Inferior parietal cortex (tissue), 1 donor: Measurements from ENCODE around the gene PRKCQ.
"Not testable (repeated sequence)": the region's sequence is repeated elsewhere in the genome, so short reads cannot be mapped to it uniquely, and the experiment has no call there.

Experiments used
- DNase-seq: peaks from one replicate; pipeline ENCODE4 v3.0.0-alpha.2; 2016; ENCODE audit errors: extremely low spot score

PRKCQ gene

GRCh38 chr10:6493521-6494441 is 86.3 kb downstream of the PRKCQ start:
- no peak for DNase-seq

- no peak for DNase-seq
Measured at GRCh38 chr10:6492896-6493295, 87.2 kb downstream of the PRKCQ start.

- DNase-seq = no peak
Measured at GRCh38 chr10:6491841-6492609, 88.1 kb downstream of the PRKCQ start.

DNA sequence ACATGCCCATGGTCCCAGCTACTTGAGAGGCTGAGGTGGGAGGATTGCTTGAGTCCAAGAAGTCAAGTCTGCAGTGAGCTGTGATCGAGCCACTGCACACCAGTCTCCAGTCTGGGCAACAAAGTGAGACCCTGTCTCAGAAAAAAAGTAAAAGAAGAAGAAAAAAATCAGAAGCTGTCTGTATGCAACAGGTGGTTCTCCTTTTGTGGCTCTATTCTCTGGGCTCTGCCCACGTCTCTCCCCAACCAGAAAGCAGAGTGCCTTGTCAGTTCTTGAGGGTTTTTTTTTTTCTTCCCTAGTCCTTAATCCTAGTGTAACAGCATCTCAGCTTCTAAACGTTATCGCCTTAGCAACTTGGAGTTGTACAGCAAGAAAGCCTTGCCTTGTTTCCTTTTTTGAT is 89.5 kb downstream of the PRKCQ start:
- DNase-seq = no peak

GRCh38 chr10:6487920-6488319 is 92.2 kb downstream of the PRKCQ start:
- no peak for DNase-seq

GRCh38 chr10:6486309-6486708 is 93.8 kb downstream of the PRKCQ start:
- no peak for DNase-seq

GRCh38 chr10:6482737-6483357 is 97.2 kb downstream of the PRKCQ start:
- DNase-seq = no peak

DNA sequence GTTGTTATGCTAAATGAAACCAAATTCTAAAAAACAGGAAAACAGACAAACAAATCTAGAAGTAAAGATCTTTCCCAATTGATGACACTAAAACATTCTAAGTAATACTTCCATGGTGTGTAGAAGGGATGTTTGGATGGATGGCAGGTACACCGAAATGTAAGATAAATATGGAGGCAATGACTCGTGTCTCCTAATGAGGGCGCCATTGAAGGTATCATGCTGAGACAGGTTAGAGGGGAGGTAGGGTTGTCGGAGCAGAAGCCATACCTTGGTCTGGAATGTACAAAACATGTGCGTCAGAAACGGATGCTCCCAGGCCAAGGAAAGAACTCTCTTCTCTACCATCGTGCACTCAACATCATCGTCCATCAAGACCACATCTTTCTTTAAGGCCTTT is 101.4 kb downstream of the PRKCQ start:
- no peak for DNase-seq

- no peak for DNase-seq
Measured at GRCh38 chr10:6476989-6477388, 103.1 kb downstream of the PRKCQ start.

- DNase-seq = peak; percentile 13
Measured at GRCh38 chr10:6474871-6475270, 105.2 kb downstream of the PRKCQ start.

DNA sequence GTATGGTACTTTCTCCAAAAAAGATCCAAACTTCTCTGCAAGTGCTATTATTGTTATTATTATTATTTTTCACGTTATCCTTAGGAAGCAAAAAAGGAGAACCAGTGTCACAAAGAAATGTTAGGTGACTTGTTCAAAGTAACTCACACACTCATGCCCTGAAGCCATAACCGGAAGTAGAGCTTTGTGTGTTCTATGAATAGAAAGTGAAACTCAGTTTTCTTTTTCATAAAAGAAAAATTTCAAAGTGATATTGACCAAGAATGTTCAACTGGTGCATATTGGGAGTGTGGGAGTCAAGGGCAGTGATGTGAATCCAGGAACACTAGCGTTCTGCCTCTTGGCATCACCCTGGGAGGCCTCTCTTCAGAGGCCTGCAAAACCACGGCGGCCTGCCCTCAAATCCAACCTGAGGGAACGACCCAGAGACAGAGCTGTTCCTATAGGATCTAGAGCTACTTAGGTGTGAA is 106.1 kb downstream of the PRKCQ start:
- DNase-seq = no peak

- DNase-seq = peak; percentile 20
Measured at GRCh38 chr10:6473430-6473829, 106.6 kb downstream of the PRKCQ start.

GRCh38 chr10:6472710-6473005 is 107.4 kb downstream of the PRKCQ start:
- DNase-seq = not testable (repeated sequence)

DNA sequence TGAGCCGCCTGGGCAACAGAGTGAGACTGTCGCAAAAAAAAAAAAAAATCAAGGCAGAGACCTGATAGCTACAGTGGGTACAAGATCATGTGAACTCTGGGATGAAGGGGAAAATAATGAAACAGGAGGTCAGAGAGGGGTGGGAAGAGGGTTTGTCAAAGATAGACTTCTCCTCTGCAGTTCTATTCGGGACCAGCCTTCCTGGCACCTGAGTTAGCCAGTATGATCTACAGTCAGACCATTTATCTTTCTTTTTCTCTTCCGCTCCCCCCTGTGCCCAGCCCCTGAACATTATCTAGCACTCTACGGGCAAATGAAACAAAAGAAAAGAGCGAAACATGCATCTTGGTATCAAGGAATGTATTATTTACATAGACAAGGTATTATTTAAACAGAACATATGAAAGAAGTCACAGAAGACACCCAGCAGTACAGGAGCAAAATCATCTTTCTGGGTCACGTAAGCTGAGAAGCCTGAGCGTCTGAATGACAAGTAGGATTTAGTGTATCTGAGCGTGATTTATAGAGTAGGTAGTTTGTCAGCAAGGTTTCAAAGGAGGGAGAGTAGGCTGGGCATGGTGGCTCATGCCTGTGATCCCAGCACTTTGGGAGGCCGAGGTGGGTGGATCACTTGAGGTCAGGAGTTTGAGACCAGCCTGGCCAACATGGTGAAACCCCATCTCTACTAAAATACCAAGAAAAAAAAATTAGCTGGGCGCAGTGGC is 109.0 kb downstream of the PRKCQ start:
- no peak for DNase-seq

DNA sequence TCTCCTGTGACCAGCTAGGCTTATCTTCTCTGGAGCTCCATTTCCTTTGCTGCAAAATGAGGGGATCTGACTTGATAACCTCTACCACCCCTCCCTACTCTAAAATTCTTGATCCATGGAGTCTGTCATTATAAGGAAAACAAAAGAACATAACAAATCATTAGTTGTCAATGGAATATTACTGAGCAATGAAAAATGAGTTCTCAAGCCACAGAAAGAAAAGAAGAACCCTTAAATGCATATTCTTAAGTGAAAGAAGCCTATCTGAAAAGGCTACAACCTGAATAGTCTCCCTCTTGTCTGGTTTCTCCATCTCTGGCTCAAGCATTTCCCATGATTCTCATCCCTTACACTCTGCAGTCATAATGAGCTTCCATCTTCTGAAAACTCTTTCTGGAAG is 110.4 kb downstream of the PRKCQ start:
- DNase-seq = no peak

DNA sequence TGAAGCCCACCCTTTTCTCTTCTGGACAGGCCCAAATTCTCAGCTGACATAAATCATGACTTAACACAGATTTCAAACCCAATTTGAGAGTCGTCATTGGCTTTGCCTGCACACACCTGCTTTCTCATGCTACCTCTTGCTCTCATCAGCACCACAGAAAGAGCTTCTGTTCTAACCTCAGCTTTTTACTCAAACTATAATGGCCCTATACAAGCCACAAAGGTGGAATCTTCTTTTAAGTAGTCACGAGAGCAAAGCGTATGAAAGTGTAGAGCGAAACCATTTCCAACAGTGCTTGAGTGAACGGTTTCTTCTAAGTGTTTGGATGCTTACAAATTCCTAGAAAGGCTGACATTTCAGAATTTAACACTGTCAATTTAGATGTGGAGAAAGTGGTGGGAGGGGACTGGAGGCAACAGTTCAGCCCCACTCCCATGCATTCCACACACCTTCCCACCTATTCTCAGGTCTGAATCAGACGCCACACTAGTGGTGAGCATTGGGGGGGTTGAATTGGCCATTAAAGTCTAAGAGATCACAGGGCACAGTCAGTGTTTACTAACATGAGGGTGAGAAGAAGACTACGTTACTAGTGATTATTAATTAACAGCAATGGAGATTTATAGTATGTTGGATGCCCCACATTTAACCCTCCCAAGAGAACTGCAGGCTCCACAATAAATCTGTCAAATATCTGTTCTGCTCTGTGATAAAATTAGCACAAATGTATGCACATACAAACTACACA is 114.0 kb downstream of the PRKCQ start:
- DNase-seq = no peak

- DNase-seq = no peak
Measured at GRCh38 chr10:6465437-6465836, 114.6 kb downstream of the PRKCQ start.

- DNase-seq = no peak
Measured at GRCh38 chr10:6464862-6465430, 115.1 kb downstream of the PRKCQ start.

DNA sequence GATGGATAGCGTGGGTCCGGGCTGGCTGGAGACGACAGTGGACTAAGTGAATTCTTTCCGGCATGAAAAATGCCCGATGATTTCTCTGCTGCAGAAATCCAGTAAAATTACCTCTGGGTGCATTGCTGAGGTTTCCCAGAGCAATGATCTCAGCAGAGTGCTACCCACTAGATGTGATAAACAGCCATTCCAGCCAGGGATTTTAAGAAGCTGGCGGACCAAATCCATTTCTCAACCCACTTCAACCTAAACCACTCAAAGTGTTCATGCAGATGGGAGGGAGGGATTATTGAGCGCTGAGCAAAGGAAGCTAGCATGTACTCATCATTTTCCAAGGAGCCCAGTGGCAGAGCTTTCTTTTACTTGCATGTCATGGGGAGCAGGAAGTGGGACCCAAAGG is 116.7 kb downstream of the PRKCQ start:
- no peak for DNase-seq

DNA sequence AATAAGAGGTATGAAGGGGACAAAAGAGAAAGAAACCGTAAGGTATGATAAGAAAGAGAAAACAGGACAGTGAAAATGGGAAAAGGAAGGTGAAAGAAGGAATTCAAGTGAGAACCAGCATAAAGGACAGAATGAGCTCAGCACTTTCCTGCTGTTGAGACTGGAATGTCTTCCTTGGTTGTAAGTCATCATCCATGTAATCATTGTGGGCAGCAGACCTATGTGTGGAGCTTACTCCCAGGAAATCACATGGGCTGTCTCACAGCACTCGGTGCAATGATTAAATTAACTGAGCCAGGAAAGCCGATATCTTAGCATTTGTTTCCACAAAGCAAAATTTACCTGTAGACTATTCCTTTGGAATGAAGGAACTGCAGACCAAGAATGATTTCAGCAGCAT is 118.1 kb downstream of the PRKCQ start:
- DNase-seq = no peak
